GM23248 (cell line): ENCODE data around the gene CEACAM3.

Source experiments
- EZH2 ChIP-seq: fragments of 200-600 bp; sonication (generic); IDR thresholded peaks from 2 replicates; pipeline ENCODE4 v1.6.1; 2018; ENCODE audit warnings: antibody characterized with exemption, mild to moderate bottlenecking; ENCODE audit not compliant: insufficient read depth, poor library complexity, severe bottlenecking
- EZH2phosphoT487 ChIP-seq: fragments of 200-600 bp; sonication (generic); IDR thresholded peaks from 2 replicates; pipeline ENCODE4 v1.6.1; 2018; ENCODE audit warnings: antibody characterized with exemption, moderate library complexity, mild to moderate bottlenecking, low read depth; ENCODE audit not compliant: insufficient read depth

DNA sequence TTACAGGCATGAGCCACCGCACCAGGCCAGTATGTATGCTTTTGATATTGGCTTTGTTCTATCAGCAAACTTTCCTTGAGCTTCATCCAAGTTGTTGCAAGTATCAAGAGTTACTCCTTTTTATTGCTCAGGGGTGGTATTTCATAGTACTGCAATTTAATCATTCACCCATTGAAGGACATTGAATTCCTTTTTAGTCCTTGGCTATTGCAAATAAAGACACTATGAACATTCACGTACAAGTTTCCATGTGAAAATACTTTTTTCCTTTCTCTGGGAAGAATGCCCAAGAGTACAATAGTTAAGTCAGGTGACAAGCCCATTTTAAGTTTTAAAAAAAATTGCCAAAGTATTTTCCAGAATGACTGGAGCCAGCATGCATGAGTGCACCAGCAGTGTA is 20.4 kb downstream of the CEACAM3 start:
- TF ChIP-seq EZH2phosphoT487, result no peak
- TF ChIP-seq EZH2, result no peak
